Measurements from ENCODE around the gene DENND5A. TPM values are rescaled to one million over a fixed set of nuclear protein-coding genes. Genes with fewer than 3 reads are reported as not detected.

The DENND5A gene
- total and polyA plus RNA-seq, 4 donors: 7.9 to 45.8 (median 18.2) TPM

DNA sequence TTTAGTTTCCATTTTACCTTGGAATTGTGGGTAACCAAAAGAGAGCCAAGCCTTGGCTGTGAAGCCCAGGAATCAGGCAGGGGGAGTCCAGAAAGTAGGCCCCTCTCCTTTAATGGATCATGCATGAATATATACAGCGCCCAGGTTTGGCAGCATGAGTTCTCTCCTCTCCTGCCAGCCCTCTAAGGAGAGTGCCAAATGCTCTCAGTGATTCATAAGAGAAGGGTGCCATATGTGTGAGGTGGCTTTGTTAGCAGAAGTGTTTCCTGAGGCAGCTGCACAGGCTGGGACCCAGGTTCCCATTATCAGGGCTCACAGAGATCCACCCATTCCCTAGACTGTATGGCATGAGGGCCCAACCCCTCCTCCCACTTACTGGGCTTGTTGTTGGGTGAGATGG, 121.4 kb downstream of the DENND5A start:
- Histone ChIP-seq H3K4me1 (ENCODE audit: control insufficient read depth in 4 of 4, insufficient read depth in 4 of 4, low read length in 3 of 4) (peaks cover 0 to 19% (median 12%) of the 10 kb centered on the region in 4 donors), H3K27me3 (ENCODE audit: control insufficient read depth in 4 of 4, insufficient read depth in 4 of 4, low read length in 3 of 4) (no peaks in the 10 kb centered on the region), H3K9ac (ENCODE audit: low read depth in 1 of 2, low read length in 2 of 2) (no peak overlapping the region), H3K27ac (ENCODE audit: low read depth in 1 of 2, low read length in 2 of 2) (no peak overlapping the region), H3K4me3 (ENCODE audit: low read depth in 1 of 3, low read length in 3 of 3) (no peak overlapping the region), H3K9me3 (ENCODE audit: control insufficient read depth in 4 of 4, low read length in 3 of 4) (no peaks in the 10 kb centered on the region), H3K36me3 (ENCODE audit: control insufficient read depth in 4 of 4, insufficient read depth in 3 of 4, low read depth in 1 of 4, low read length in 3 of 4) (peaks cover 6 to 72% (median 51%) of the 10 kb centered on the region in 4 donors)
- 98% methylated on average over 1 of the region's 1 CpG for WGBS
- TF ChIP-seq YY1 (IDR thresholded peaks at IDR 0.05): no peak
- no peak for DNase-seq (ENCODE audit: low spot score)

DNA sequence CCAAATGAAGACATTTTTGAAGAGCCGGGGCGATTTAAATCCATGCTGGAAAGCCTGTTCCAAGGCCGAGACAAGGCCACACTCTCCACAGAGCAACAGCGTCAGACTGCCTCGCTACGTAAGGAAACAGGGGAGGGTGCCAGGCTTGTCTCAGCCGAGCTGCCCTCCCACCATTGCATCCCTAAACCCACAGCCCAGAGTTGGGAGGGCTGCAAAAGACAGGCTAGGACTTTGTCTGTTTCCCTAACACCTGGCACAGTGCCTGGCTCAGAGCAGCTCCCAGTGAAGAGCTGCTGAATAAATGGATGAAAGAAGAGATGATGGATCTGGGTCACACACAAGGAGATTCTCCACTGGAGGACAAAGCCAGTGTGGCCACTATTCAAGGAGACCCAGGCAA, 122.4 kb downstream of the DENND5A start:
- no peak overlapping the region for H3K27ac ChIP-seq (ENCODE audit: low read depth in 1 of 2, low read length in 2 of 2)
- peaks cover 6 to 66% (median 44%) of the 10 kb centered on the region in 4 donors for H3K36me3 ChIP-seq (ENCODE audit: control insufficient read depth in 4 of 4, insufficient read depth in 3 of 4, low read depth in 1 of 4, low read length in 3 of 4)
- H3K9ac ChIP-seq (ENCODE audit: low read depth in 1 of 2, low read length in 2 of 2): no peak overlapping the region
- no peaks in the 10 kb centered on the region for H3K9me3 ChIP-seq (ENCODE audit: control insufficient read depth in 4 of 4, low read length in 3 of 4)
- peaks cover 0 to 23% (median 13%) of the 10 kb centered on the region in 4 donors for H3K4me1 ChIP-seq (ENCODE audit: control insufficient read depth in 4 of 4, insufficient read depth in 4 of 4, low read length in 3 of 4)
- TF ChIP-seq EGR1 (IDR thresholded peaks at IDR 0.05; ENCODE audit: low read depth in 2 of 2) (no peak), FOXA2 (IDR thresholded peaks at IDR 0.05) (no peak), SP1 (IDR thresholded peaks at IDR 0.05) (no peak), NR2F2 (IDR thresholded peaks at IDR 0.05) (no peak), FOXA1 (IDR thresholded peaks at IDR 0.05) (no peak), RXRA (IDR thresholded peaks at IDR 0.05) (no peak), RAD21 (IDR thresholded peaks at IDR 0.05) (no peak), JUND (IDR thresholded peaks at IDR 0.05) (no peak), YY1 (IDR thresholded peaks at IDR 0.05) (no peak), HNF4A (conservative IDR thresholded peaks at IDR 0.05) (no peak), TAF1 (conservative IDR thresholded peaks at IDR 0.05) (no peak)
- TF ChIP-seq, protein P1, sequence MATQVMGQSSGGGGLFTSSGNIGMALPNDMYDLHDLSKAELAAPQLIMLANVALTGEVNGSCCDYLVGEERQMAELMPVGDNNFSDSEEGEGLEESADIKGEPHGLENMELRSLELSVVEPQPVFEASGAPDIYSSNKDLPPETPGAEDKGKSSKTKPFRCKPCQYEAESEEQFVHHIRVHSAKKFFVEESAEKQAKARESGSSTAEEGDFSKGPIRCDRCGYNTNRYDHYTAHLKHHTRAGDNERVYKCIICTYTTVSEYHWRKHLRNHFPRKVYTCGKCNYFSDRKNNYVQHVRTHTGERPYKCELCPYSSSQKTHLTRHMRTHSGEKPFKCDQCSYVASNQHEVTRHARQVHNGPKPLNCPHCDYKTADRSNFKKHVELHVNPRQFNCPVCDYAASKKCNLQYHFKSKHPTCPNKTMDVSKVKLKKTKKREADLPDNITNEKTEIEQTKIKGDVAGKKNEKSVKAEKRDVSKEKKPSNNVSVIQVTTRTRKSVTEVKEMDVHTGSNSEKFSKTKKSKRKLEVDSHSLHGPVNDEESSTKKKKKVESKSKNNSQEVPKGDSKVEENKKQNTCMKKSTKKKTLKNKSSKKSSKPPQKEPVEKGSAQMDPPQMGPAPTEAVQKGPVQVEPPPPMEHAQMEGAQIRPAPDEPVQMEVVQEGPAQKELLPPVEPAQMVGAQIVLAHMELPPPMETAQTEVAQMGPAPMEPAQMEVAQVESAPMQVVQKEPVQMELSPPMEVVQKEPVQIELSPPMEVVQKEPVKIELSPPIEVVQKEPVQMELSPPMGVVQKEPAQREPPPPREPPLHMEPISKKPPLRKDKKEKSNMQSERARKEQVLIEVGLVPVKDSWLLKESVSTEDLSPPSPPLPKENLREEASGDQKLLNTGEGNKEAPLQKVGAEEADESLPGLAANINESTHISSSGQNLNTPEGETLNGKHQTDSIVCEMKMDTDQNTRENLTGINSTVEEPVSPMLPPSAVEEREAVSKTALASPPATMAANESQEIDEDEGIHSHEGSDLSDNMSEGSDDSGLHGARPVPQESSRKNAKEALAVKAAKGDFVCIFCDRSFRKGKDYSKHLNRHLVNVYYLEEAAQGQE (IDR thresholded peaks at IDR 0.05): no peak
- TF ChIP-seq, protein P2, sequence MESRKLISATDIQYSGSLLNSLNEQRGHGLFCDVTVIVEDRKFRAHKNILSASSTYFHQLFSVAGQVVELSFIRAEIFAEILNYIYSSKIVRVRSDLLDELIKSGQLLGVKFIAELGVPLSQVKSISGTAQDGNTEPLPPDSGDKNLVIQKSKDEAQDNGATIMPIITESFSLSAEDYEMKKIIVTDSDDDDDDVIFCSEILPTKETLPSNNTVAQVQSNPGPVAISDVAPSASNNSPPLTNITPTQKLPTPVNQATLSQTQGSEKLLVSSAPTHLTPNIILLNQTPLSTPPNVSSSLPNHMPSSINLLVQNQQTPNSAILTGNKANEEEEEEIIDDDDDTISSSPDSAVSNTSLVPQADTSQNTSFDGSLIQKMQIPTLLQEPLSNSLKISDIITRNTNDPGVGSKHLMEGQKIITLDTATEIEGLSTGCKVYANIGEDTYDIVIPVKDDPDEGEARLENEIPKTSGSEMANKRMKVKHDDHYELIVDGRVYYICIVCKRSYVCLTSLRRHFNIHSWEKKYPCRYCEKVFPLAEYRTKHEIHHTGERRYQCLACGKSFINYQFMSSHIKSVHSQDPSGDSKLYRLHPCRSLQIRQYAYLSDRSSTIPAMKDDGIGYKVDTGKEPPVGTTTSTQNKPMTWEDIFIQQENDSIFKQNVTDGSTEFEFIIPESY (IDR thresholded peaks at IDR 0.05): no peak
- TF ChIP-seq, protein P3, sequence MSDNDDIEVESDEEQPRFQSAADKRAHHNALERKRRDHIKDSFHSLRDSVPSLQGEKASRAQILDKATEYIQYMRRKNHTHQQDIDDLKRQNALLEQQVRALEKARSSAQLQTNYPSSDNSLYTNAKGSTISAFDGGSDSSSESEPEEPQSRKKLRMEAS (IDR thresholded peaks at IDR 0.05): no peak
- TF ChIP-seq, protein P4, sequence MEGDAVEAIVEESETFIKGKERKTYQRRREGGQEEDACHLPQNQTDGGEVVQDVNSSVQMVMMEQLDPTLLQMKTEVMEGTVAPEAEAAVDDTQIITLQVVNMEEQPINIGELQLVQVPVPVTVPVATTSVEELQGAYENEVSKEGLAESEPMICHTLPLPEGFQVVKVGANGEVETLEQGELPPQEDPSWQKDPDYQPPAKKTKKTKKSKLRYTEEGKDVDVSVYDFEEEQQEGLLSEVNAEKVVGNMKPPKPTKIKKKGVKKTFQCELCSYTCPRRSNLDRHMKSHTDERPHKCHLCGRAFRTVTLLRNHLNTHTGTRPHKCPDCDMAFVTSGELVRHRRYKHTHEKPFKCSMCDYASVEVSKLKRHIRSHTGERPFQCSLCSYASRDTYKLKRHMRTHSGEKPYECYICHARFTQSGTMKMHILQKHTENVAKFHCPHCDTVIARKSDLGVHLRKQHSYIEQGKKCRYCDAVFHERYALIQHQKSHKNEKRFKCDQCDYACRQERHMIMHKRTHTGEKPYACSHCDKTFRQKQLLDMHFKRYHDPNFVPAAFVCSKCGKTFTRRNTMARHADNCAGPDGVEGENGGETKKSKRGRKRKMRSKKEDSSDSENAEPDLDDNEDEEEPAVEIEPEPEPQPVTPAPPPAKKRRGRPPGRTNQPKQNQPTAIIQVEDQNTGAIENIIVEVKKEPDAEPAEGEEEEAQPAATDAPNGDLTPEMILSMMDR (IDR thresholded peaks at IDR 0.05; ENCODE audit: low read depth, low read length, missing input control): no peak
- no peak for DNase-seq (ENCODE audit: low spot score)
- H3K27me3 ChIP-seq (ENCODE audit: control insufficient read depth in 4 of 4, insufficient read depth in 4 of 4, low read length in 3 of 4): no peaks in the 10 kb centered on the region
- WGBS: 97% methylated on average over 7 of the region's 7 CpGs
- H3K4me3 ChIP-seq (ENCODE audit: low read depth in 1 of 3, low read length in 3 of 3): no peak overlapping the region

All from liver (tissue), 9 donors.